ENCODE results near the gene DTX2.
A peak's percentile ranks its signal among the peaks of the same experiment; 100 is the strongest.
"Not testable (repeated sequence)": the region's sequence is repeated elsewhere in the genome, so short reads cannot be mapped to it uniquely, and the experiment has no call there.

Gene DTX2

DNA sequence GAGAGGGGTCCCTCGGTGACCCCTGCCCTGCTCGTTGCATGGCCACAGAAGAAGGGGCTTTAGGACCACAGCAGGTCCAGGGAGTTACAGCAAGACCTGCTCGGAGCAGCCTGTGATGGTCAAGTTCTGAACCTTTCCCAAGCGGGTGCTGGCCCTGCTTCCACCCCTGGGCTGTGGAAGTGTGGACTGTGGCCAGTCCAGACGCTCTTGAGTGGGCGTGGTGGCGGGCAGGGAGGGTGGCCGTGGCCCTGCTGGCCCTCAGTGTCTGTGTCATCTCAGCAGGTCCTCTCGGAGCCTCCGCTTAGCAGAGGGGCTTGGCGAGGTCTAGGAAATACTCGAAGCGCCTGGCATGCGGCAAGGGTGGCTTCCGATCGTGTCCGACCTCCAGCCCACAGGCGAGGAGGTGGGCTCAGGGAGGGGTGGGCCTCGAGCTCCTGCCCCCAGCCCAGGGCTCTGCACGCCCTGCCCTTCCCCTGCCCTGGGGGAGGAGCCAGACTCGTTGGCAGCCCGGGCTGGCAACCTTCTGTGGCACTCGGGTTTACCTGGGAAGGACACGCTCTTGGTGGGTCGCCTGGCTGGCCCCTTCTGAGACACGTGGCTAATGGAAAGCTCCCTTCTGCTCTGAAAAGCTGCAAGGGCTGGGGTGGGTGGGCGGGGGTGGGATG is 36.5 kb downstream of the DTX2 start:
- not testable (repeated sequence) for DNase-seq

DNA sequence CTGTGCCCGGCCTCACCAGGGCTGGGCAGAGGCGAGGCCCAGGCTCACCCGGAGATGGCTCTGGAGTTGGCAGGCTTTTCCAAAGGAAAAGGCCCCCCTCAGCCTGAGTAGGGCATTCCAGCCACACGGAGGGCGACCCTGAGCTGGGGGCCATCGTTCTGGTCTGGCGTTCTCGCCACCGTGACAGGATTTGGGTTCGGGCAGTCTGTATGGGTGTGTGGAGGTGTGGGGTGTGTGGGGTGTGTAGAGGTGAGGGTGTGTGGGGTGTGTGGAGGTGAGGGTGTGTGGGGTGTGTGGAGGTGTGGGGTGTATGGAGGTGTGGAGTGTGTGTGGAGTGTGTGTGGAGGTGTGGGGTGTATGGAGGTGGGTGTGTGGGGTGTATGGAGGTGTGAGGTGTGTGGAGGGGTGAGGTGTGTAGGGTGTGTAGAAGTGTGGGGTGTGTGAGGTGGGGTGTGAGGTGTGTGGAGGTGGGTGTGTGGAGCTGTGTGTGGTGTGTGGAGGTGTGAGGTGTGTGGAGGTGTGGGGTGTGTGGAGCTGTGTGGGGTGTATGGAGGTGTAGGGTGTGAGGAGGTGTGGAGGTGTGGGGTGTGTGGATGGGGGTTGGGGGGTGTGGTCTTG is 37.2 kb downstream of the DTX2 start:
- not testable (repeated sequence) for DNase-seq

DNA sequence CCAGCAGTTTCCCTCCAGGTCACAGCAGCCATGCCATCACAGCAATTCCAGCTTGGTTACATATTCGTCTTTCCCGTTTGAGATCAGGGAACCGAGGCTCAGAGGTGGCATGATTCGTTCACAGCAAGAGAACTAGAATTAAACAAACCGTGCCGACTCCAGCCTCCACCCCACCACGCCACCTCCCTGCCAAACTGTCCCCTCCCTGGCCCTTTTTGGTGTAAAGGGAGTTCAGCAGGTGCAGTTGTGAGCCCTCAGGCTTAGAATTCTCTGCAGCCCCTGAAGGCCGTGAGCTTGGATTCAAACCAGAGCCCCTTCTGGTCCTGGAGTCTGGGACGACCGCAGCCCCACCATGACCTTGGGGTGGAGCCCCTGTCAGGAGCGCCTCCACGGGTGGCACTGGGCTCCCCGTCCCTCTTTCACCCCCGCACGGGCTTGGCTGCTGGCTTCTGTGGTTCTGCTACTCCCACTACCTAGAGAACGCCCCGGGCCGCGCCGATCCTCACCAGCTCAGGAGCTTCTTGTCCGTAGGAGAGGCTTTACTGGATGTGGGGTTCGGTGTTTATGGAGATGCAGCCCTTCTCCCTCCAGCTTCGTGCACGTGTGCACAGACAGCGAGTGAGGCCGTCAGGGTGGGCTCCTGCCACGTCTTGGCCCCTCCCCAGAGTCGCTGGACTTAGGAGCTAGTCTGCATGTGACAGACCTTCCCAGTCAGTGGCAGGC is 37.9 kb downstream of the DTX2 start:
- DNase-seq = not testable (repeated sequence)

DNA sequence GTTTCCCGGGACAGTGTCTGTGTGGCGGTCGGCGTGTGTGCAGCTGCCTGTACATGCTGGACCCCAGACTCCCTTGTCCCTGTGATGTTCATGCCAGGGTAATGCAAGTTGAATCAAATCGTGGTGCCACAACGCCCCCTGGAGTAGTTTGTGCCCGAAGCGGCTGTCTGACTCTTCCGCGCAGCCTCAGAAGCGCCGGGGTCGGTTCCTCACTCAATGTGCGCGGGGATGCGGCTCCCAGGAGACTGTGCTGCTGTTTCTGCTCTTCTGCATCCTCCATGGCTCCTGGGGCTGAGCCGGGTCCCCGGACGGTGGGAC is 38.4 kb downstream of the DTX2 start:
- not testable (repeated sequence) for DNase-seq

DNA sequence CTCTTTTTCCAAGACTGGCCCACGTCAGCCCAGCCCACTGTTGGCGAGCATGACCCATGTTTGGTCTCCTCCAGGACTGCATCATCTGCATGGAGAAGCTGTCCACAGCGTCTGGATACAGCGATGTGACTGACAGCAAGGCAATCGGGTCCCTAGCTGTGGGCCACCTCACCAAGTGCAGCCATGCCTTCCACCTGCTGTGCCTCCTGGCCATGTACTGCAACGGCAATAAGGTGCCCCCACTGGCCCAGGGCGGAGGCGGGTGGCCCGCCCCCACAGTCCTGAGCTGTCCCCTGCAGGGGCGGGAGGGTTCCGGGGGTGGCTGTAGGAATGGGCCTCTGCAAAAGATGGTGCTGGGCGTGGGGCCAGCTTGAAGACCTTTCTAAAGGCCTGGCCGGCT is 40.7 kb downstream of the DTX2 start:
- DNase-seq = not testable (repeated sequence)

DNA sequence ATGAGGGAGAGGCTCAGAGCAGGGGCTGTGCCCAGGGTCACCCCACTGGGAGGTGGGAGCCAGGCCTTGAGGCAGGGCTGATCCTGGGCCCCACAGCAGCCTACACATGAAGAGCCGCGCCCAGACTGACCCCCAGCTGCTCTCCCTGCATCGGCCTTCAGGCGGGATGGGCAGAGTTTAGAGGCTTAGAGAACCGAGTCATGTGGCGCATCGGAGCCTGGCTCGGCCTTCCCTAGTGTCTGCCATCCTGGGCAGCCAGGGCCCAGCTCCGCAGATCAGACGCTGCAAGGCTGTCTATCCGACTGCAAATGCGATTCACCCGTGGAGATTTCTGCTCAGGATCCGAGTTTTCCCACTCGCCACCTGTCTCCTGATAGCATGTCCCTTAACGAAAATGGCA is 41.3 kb downstream of the DTX2 start:
- not testable (repeated sequence) for DNase-seq

DNA sequence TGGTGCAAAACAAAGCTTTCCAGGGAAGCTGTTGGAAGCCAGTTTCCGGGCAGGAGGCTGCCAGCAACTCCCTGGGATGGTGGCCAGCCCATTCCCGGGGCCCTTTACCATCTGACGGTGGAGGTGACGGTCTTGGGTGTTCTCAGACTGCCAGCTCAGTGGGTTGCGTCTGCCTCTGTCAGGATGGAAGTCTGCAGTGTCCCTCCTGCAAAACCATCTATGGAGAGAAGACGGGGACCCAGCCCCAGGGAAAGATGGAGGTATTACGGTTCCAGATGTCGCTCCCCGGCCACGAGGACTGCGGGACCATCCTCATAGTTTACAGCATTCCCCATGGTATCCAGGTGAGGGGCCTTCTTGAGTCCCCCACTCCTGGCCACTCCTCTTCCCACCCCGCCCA is 41.7 kb downstream of the DTX2 start:
- DNase-seq = not testable (repeated sequence)

DNA sequence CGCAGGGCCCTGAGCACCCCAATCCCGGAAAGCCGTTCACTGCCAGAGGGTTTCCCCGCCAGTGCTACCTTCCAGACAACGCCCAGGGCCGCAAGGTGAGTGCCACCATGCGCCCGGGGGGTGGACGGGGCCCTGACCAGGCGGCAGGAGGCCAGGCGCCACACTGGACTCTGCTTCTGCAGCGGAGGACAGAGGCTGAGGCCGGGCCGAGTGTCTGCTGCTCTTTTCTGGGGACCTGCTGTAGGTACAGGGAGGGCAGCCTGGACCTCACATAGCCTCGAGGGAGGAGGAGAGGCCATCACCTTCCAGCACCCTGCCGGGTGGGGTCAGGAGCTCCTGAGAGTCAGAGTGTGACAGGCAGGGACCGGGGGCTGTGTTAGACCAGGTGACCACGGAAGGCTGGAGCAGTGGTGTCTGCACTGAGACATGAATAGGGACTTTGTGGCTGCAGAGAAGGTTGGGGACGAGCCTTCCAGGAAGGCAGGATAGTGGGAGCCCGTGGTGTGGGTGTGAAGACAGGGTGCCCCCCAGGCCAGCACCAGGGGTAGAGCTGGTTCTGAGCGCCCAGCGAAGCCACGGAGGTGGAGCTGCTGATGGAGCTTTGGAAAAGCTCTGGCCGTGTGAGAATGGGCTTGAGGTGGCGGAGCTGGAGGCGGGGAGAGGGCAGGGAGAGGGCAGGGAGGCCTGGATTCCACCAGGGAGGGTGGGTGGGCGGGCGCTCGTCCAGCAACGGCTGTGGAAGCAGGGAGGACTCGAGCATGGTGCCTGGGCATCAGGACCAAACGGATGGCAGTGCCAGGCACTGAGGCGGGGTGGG is 43.0 kb downstream of the DTX2 start:
- not testable (repeated sequence) for DNase-seq

DNA sequence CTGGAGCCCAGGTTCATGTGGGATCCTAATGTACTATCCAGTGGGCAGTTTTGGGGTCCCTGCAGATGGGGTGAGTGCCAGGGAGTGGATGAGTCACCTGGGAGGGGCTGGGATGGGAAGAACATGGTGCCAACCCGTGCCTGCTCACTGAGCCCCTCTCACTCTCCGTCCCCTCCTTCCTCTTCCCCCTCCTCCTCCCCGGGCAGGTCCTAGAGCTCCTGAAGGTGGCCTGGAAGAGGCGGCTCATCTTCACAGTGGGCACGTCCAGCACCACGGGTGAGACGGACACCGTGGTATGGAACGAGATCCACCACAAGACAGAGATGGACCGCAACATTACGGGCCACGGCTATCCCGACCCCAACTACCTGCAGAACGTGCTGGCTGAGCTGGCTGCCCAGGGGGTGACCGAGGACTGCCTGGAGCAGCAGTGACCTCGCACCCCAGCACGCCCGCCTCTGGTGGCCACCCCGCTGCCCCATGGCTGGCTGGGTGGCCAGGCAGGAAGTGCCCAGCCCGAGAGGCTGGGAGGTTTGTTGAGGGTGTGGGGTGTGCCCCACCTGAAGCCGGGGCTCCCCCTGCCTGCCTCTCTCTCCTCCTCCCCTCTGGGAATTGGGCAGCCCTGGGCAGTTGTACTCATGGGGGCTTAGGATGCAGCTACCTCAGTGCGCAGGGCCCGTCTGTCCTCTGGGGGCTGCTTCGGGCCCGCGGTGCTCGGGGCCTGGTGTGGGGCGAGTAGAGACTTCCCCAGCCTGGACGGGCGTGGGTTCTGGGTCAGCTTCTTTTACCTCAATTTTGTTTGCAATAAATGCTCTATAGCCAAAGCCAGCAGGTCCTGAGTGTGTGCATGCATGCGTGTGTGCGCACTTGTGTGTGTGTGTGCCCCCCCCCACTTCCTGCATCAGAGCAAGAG is 43.9 kb downstream of the DTX2 start:
- DNase-seq = no peak

DNA sequence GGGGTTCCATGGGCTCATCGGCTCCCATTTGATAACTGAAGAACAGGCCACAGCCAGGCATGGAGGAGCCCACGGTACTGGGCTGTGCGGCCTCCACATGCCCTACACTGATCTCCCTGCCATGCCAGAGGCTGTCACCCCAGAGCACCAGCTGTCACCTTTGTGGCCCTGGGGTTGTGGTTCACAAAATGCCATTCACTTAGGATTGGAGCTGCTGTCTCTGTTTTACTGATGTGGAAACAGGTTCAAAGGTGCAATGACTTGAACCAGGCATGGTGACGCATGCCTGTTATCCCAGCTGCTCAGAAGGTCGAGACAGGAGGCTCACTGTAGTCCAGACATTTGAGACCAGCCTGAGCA is 44.6 kb downstream of the DTX2 start:
- no peak for DNase-seq

DNA sequence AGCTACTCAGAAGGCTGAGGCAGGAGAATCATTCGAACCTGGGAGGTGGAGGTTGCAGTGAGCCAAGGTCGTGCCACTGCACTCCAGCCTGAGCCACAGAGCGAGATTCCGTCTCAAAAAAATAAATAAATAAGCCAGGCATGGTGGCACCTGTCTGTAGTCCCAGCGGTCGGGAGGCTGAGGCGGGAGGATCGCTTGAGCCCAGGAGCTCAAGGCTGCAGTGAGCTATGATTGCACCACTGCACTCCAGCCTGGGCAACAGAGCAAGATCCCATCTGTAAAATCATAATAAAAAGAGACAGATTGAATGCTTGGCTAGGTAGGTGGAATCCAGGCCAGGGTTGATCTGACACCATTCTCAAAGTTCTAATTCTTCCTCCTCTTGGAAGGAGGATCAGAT is 45.1 kb downstream of the DTX2 start:
- DNase-seq = not testable (repeated sequence)

DNA sequence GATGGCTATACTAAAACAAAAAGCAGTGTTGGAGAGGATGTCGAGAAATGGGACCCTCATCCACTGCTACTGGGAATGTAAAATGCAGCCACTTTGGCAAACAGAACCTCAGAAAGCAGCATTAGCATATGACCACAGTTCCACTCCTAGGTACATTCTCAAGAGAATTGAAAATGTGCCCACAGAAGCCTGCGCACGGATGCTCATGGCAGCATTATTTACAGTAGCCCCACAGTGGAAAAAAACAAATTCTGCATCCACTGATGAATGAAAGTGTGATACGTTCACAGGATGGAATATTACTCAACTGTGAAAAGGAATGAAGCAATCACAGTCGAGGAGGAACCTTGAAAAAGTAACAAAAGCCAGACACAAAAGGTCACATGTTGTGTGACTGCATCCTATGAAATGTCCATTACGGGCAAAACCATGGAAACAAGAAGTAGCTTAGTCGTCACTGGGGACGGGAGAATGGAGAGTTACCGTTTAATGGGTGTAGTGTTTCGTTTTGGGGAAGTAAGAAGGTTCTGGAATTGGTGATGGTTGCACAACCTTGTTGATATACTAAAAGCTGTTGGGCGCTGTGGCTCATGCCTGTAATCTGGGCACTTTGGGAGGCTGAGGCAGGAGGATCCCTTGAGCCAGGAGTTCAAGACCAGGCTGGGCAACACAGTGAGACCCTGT is 46.4 kb downstream of the DTX2 start:
- DNase-seq = peak; percentile 98

DNA sequence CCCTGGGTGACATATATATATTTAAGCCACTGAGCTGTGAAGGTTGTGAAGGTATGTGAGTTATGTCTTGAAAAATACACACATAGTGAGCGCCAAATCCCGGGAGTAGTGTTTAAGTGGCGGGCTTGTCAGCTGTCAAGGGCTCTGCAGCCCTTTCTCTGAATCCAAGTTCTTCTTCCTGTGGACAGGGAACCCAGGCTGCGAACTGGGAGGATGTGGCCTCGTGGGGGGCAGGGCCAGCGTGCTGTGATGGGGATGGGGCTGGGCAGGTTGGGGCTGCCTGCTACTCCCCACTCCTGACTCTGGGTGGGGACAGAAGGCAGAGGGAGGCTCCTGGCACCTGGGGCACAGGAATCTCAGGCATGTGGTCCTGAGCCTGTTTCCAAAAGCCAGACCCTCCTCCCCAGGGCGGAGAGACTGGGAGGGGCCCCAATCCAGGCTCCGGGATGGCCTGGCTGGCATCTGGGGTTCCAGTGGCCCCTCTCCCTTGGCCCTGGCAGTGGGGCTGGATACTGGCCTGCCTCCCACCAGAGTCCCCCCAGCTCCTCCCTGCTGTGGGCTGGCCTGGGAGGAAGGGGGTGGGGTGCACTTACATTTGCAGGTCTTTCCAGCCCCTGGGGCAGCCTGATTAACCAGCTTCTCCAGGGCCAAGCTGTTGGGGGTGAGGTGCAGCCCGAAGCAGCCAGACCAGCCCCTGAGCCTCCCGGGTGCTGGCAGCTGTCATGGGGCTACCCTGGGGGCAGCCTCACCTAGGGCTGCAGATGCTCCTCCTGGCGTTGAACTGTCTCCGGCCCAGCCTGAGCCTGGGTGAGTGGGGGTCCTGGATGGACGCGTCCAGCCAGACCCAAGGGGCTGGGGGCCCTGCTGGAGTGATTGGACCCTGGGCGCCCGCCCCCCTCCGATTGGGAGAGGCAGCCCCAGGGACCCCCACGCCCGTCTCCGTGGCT is 48.7 kb downstream of the DTX2 start, which contains the start of gene UPK3B:
TSS of gene UPK3B (plus strand) at position 622 of the 947 bp plus-strand sequence. CDS start at position 723, 101 bp downstream.
- DNase-seq = no peak

DNA sequence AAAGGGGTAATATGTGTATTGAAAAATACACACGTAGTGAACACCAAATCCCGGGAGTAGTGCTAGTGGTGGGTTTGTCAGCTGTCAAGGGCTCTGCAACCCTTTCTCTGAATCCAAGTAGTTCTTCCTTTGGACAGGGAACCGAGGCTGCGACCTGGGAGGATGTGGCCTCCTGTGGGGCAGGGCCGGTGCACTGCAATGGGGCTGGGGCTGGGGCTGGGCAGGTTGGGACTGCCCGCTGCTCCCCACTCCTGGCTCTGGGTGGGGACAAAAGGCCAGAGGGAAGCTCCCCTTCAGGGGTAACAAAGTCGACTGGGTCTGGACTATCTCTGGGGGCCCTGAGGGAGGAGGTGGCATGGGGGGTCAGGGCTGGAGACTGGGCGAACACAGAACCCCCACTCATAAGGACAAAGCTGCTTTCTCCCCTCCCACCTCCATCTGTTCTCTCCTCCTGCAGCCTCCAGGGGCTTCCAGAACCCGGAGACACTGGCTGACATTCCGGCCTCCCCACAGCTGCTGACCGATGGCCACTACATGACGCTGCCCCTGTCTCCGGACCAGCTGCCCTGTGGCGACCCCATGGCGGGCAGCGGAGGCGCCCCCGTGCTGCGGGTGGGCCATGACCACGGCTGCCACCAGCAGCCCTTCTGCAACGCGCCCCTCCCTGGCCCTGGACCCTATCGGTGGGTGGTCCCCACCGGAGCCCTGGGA is 49.8 kb downstream of the DTX2 start:
- DNase-seq = not testable (repeated sequence)

DNA sequence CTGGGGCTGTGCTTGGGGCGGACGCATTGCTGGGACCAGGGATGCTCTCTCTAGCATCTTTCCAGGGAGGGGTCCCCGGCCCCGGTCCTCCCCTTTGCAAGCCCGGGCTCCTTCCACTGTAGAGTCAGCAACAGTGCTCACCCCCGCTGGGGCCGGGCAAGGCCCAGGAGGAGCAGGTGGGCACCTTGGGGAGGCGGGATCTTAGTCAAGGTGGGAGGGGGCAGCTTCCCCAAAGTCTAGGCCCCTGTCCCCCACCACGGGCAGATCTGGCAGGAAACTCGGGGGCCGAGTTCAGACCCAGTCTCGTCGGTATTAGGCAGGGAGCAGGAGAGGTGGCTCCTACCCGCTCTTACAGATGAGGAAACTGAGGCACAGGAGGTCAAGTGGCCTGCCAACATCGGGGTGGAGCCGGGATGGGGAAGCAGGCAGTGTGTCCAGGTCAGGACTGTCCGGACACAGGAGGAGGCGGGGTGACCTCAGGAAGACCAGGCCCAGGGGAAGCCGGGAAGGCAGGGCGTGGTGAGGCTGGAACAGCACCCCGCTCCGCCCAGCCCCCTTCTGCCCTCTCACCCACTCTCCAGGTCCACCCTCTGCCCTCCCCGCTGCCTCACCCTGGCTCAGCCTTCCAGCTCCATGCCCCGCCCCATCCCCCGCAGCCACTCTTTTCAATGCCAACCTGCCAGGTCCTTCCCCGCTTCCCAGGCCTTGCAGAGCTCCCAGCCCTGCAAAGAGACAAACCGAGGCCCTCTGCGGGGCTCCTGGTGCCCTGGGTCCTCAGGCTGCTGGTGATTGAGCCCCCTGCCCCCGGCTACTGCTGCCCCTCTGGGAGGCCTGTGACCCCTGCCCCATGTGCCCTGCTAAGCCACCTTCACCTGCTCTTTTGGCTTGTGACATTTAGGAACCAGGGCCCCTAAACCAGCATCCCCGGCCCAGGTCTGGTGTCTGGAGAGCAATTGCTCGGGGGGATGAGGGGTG is 50.7 kb downstream of the DTX2 start:
- DNase-seq = not testable (repeated sequence)

DNA sequence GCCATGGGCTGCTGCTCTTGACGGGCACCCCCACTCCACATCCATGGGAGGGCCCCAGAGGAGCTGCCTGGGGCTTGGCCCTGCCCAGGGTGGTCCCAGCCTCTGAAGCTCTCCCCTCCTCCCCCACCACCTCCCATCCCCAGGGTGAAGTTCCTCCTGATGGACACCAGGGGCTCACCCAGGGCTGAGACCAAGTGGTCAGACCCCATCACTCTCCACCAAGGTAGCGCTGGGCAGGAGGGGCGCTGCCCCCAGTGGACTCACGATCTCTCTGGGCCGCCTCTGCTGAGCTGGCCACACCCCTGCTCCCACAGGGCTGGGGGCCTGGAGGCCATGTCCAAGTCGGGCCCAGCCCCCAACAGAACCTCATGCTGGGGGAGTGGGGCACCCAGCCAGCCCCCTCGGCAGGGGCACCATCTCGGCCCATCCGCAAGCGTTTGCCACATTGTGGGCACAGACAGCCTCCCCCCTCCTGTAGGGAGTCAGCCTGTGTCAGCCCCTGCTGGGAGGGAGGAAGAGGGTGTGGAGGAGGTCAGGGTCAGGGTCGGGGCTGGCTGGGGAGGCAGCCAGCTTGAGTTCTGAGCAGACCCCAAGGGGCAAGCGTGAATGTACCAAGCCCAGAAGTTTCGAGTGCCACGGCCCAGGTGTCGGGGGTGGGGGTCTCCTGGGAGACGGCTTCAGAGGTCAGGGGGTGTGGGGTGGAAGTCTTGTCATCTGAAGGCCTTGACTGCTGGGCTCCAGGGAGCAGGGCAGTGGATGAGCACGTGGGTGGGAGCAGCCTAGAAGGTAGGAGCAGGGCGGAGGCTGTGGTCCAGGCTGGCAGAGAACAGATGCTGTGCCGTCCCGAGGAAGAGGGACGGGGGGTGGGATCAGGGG is 51.7 kb downstream of the DTX2 start:
- no peak for DNase-seq

All from suppressor macrophage treated with lipopolysaccharide for 4 hours (primary cell).